ENCODE data around the gene PRPH2.

Gene PRPH2

GRCh38 chr6:42722497-42722896, at the start of gene PRPH2:
PRPH2 (minus strand) TSS chr6:42722597; CDS start chr6:42722334, 263 bp downstream.
- DNase-seq (ENCODE audit: low read depth), result no peak

GRCh38 chr6:42771741-42772100, 49.3 kb upstream of the PRPH2 start:
- DNase-seq (ENCODE audit: low read depth), result no peak

- DNase-seq (ENCODE audit: low read depth), result no peak
Observed at GRCh38 chr6:42769836-42770235, 47.4 kb upstream of the PRPH2 start.

GRCh38 chr6:42769051-42769450, 46.7 kb upstream of the PRPH2 start:
- no peak for DNase-seq (ENCODE audit: low read depth)

- no peak for DNase-seq (ENCODE audit: low read depth)
Observed at GRCh38 chr6:42766163-42766670, 43.8 kb upstream of the PRPH2 start.

GRCh38 chr6:42764911-42765648, 42.7 kb upstream of the PRPH2 start:
- no peak for DNase-seq (ENCODE audit: low read depth)

GRCh38 chr6:42762950-42763349, 40.6 kb upstream of the PRPH2 start:
- DNase-seq (ENCODE audit: low read depth), result no peak

- DNase-seq (ENCODE audit: low read depth), result no peak
Observed at GRCh38 chr6:42762426-42762859, 40.0 kb upstream of the PRPH2 start.

GRCh38 chr6:42761287-42762067, 39.1 kb upstream of the PRPH2 start:
- DNase-seq (ENCODE audit: low read depth), result no peak

GRCh38 chr6:42758756-42759430, 36.5 kb upstream of the PRPH2 start:
- DNase-seq (ENCODE audit: low read depth), result no peak

- DNase-seq (ENCODE audit: low read depth), result no peak
Observed at GRCh38 chr6:42756722-42757121, 34.3 kb upstream of the PRPH2 start.

GRCh38 chr6:42754759-42755158, 32.4 kb upstream of the PRPH2 start:
- no peak for DNase-seq (ENCODE audit: low read depth)

- DNase-seq (ENCODE audit: low read depth), result no peak
Observed at GRCh38 chr6:42751055-42751454, 28.7 kb upstream of the PRPH2 start.

GRCh38 chr6:42748203-42748898, 26.0 kb upstream of the PRPH2 start:
- no peak for DNase-seq (ENCODE audit: low read depth)

- DNase-seq (ENCODE audit: low read depth), result peak; percentile 61
Observed at GRCh38 chr6:42746463-42747391, 24.3 kb upstream of the PRPH2 start.

- peak; percentile 90 for DNase-seq (ENCODE audit: low read depth)
Observed at GRCh38 chr6:42745640-42746462, 23.5 kb upstream of the PRPH2 start, which contains the start of gene TBCC. TBCC (minus strand) TSS chr6:42746103; CDS start chr6:42746073, 30 bp downstream.

- peak; percentile 19 for DNase-seq (ENCODE audit: low read depth)
Observed at GRCh38 chr6:42745083-42745639, 22.8 kb upstream of the PRPH2 start.

GRCh38 chr6:42744351-42744893, 22.0 kb upstream of the PRPH2 start:
- DNase-seq (ENCODE audit: low read depth), result no peak

Data from activated gamma-delta T cell treated with anti-CD3 and anti-CD28 coated beads, Interleukin-2, amount 50 U/mL, for 16 hours (primary cell).